Bronchial epithelial cell (primary cell): ENCODE data around the gene IL4I1. TPM values are rescaled to one million over a fixed set of nuclear protein-coding genes. Genes with fewer than 3 reads are reported as not detected.

Source experiments
- DNase-seq: peaks from one replicate; pipeline ENCODE4 v3.0.0-alpha.2; 2010; ENCODE audit warnings: low read depth
- FAIRE-seq: peaks from 2 replicates; lab custom pipeline; 2011; peaks lifted over from hg19 to GRCh38; lab: Jason Lieb, UNC
- H3K27me3 ChIP-seq: 2 replicates; pipeline ENCODE4 v1.5.1; 2011; ENCODE audit warnings: low read length; ENCODE audit not compliant: control insufficient read depth, insufficient read depth
- H3K36me3 ChIP-seq: 2 replicates; pipeline ENCODE4 v1.5.1; 2011; ENCODE audit warnings: low read length; ENCODE audit not compliant: control insufficient read depth, insufficient read depth
- H3K4me3 ChIP-seq: 2 replicates; pipeline ENCODE4 v1.5.1; 2011; ENCODE audit warnings: mild to moderate bottlenecking, low read depth, low read length, control low read depth
- CTCF ChIP-seq: IDR thresholded peaks from 2 replicates; pipeline ENCODE4 v1.5.1; 2011; ENCODE audit warnings: mild to moderate bottlenecking, moderate library complexity, low read length, control low read depth, inconsistent platforms; ENCODE audit not compliant: insufficient read depth, severe bottlenecking
- total RNA-seq: library from RNA; depleted of rRNA; stranded (reverse); fragments of >200 nt; gene quantifications from 2 replicates; pipeline ENCODE4 v1.2.1, GENCODE V29; 2014

IL4I1 gene
- total RNA-seq, 1 donor from 2014 or later: 0.26 TPM

- no peak for FAIRE-seq
- H3K27me3 ChIP-seq: no peaks in the 10 kb centered on the region
Observed at GRCh38 chr19:49858088-49858985, 38.4 kb downstream of the IL4I1 start.

GRCh38 chr19:49857838-49858087 is 38.9 kb downstream of the IL4I1 start:
- no peak overlapping the region for H3K4me3 ChIP-seq
- H3K36me3 ChIP-seq: peaks cover 23% of the 10 kb centered on the region
- DNase-seq: no peak
- no peak for TF ChIP-seq CTCF
- FAIRE-seq: peak; percentile 23
- H3K27me3 ChIP-seq: no peaks in the 10 kb centered on the region

More at GRCh38 chr19:49858088-49858985, 38.4 kb downstream of the IL4I1 start:
- no peak for TF ChIP-seq CTCF
- H3K4me3 ChIP-seq: no peak overlapping the region
- no peak for DNase-seq
- peaks cover 24% of the 10 kb centered on the region for H3K36me3 ChIP-seq

- Histone ChIP-seq H3K4me3 (no peak overlapping the region), H3K27me3 (no peaks in the 10 kb centered on the region), H3K36me3 (peaks cover 21% of the 10 kb centered on the region)
- DNase-seq: no peak
- TF ChIP-seq CTCF: no peak
- FAIRE-seq: no peak
Observed at GRCh38 chr19:49857061-49857837, 39.4 kb downstream of the IL4I1 start.

GRCh38 chr19:49856574-49857021 is 40.1 kb downstream of the IL4I1 start:
- FAIRE-seq (no peak), DNase-seq (no peak)
- no peaks in the 10 kb centered on the region for H3K27me3 ChIP-seq
- TF ChIP-seq CTCF: no peak
- no peak overlapping the region for H3K4me3 ChIP-seq
- peaks cover 18% of the 10 kb centered on the region for H3K36me3 ChIP-seq

GRCh38 chr19:49855676-49856573 is 40.8 kb downstream of the IL4I1 start:
- FAIRE-seq: no peak
- DNase-seq: no peak
- no peak for TF ChIP-seq CTCF

More at GRCh38 chr19:49855676-49856573, 40.8 kb downstream of the IL4I1 start:
- Histone ChIP-seq H3K27me3 (no peaks in the 10 kb centered on the region), H3K36me3 (peaks cover 18% of the 10 kb centered on the region), H3K4me3 (no peak overlapping the region)
